K562 (cell line): Measurements from ENCODE around the gene COMP. TPM values are rescaled to one million over a fixed set of nuclear protein-coding genes. Genes with fewer than 3 reads are reported as not detected.

Experiments used
- BRCA1 ChIP-seq, 2 experiments: fragments of 450-650 bp in 1 of 2; sonication (generic) in 1 of 2; formaldehyde crosslinking in 1 of 2; IDR thresholded peaks; 2 replicates each; pipeline versions ENCODE4 v1.5.0 to v1.6.1; 2017 to 2020; ENCODE audit warnings: mild to moderate bottlenecking in 1 of 2, missing genetic modification reagents in 1 of 2
- CC2D1A ChIP-seq: fragments of 450-650 bp; IDR thresholded peaks from 2 replicates; pipeline ENCODE4 v1.6.1; 2017; ENCODE audit warnings: mild to moderate bottlenecking
- ELF2 ChIP-seq: fragments of 250-450 bp; sonication (Bioruptor Pico); IDR thresholded peaks from 2 replicates; pipeline ENCODE4 v1.5.0; 2021; ENCODE audit warnings: mild to moderate bottlenecking
- GABPA ChIP-seq: fragments of 200-800 bp; sonication (Bioruptor generic); conservative IDR thresholded peaks from 2 replicates; pipeline ENCODE4 v1.6.1; 2016; ENCODE audit warnings: low read depth, missing genetic modification characterization, missing compliant biosample characterization
- GTF2A2 ChIP-seq: IDR thresholded peaks from 2 replicates; pipeline ENCODE4 v1.6.1; 2016; ENCODE audit warnings: mild to moderate bottlenecking, missing genetic modification characterization, missing compliant biosample characterization
- HIVEP1 ChIP-seq: fragments of 250-450 bp; sonication (Bioruptor Pico); IDR thresholded peaks from 2 replicates; pipeline ENCODE4 v1.4.0; 2020; ENCODE audit warnings: mild to moderate bottlenecking
- LEF1 ChIP-seq: fragments of 450-650 bp; IDR thresholded peaks from 2 replicates; pipeline ENCODE4 v1.6.1; 2016; ENCODE audit warnings: mild to moderate bottlenecking
- MAZ ChIP-seq, 2 experiments: fragments of 450-650 bp in 1 of 2; sonication (generic) in 1 of 2; formaldehyde crosslinking; IDR thresholded peaks in 1 of 2; conservative IDR thresholded peaks in 1 of 2; 2 replicates each; pipeline versions ENCODE4 v1.4.0 to v1.5.0; 2020; ENCODE audit warnings: mild to moderate bottlenecking in 1 of 2, missing genetic modification reagents in 1 of 2
- NUFIP1 ChIP-seq: fragments of 450-650 bp; IDR thresholded peaks from 2 replicates; pipeline ENCODE4 v1.6.1; 2018; ENCODE audit not compliant: partially characterized antibody
- PHTF2 ChIP-seq: fragments of 250-450 bp; sonication (Bioruptor Pico); IDR thresholded peaks from 2 replicates; pipeline ENCODE4 v1.5.0; 2021; ENCODE audit warnings: mild to moderate bottlenecking
- RUNX1 ChIP-seq: sonication (generic); IDR thresholded peaks from 2 replicates; pipeline ENCODE4 v1.6.1; 2016; ENCODE audit warnings: antibody characterized with exemption, low read depth
- TAF7 ChIP-seq: fragments of 450-650 bp; IDR thresholded peaks from 2 replicates; pipeline ENCODE4 v1.6.1; 2016; ENCODE audit warnings: missing genetic modification characterization, missing compliant biosample characterization
- TBP ChIP-seq: optimal IDR thresholded peaks from 2 replicates; pipeline ENCODE3; 2011; ENCODE audit warnings: low read depth, low read length, improper control_type of control experiment
- U2AF1 ChIP-seq: fragments of 200-400 bp; formaldehyde crosslinking; optimal IDR thresholded peaks from 2 replicates; pipeline ENCODE3; 2017; ENCODE audit warnings: mild to moderate bottlenecking, low read depth, low read length, moderate library complexity
- U2AF2 ChIP-seq: fragments of 200-400 bp; formaldehyde crosslinking; optimal IDR thresholded peaks from 2 replicates; pipeline ENCODE3; 2017; ENCODE audit warnings: low read depth, mild to moderate bottlenecking, low read length
- ZC3H8 ChIP-seq: fragments of 450-650 bp; IDR thresholded peaks from 2 replicates; pipeline ENCODE4 v1.6.1; 2017
- ZNF140 ChIP-seq: fragments of 250-450 bp; sonication (Bioruptor Pico); IDR thresholded peaks from 2 replicates; pipeline ENCODE4 v1.8.0; 2021; ENCODE audit warnings: moderate library complexity, mild to moderate bottlenecking, inconsistent platforms
- ZNF431 ChIP-seq: sonication (generic); formaldehyde crosslinking; IDR thresholded peaks from 2 replicates; pipeline ENCODE4 v1.8.0; 2022; ENCODE audit warnings: mild to moderate bottlenecking, missing genetic modification reagents
- ZNF589 ChIP-seq: fragments of 200-800 bp; sonication (Bioruptor generic); IDR thresholded peaks from 2 replicates; pipeline ENCODE4 v1.6.1; 2016; ENCODE audit warnings: low read depth, missing genetic modification characterization, missing compliant biosample characterization
- ZNF707 ChIP-seq: fragments of 250-450 bp; sonication (Bioruptor Pico); conservative IDR thresholded peaks from 2 replicates; pipeline ENCODE4 v1.8.0; 2022; ENCODE audit warnings: inconsistent platforms, mild to moderate bottlenecking, moderate library complexity
- ZNF766 ChIP-seq: fragments of 200-800 bp; sonication (Bioruptor generic); conservative IDR thresholded peaks from 2 replicates; pipeline ENCODE4 v1.6.1; 2016; ENCODE audit warnings: missing genetic modification characterization, missing compliant biosample characterization
- polyA plus RNA-seq, 8 experiments: library from polyadenylated mRNA; depleted of rRNA in 4 of 8; stranded (reverse) in 5 of 8; unstranded in 3 of 8; fragments of >200 nt; fragmentation: Nextera tagmentation in 2 of 8; fragmentation: Illumina TruSeq in 1 of 8; extraction: Ambion mirVana in 2 of 8; extraction: Trizol in 1 of 8; gene quantifications; 2 replicates each; pipeline versions ENCODE4 v1.2.1 to v1.2.3, GENCODE V29; 2011 to 2014; ENCODE audit warnings: inconsistent platforms in 1 of 8, missing spikeins in 1 of 8
- total RNA-seq, 7 experiments: library from RNA; depleted of rRNA in 6 of 7; stranded (reverse); fragments of >200 nt in 6 of 7; fragmentation: Illumina TruSeq in 2 of 7; extraction: Trizol in 2 of 7; gene quantifications; 2 replicates each; pipeline versions ENCODE4 v1.2.1 to v1.2.3, GENCODE V29; 2011 to 2021; ENCODE audit warnings: low replicate concordance in 1 of 7
- TF ChIP-seq, protein P1 (sequence below): fragments of 250-450 bp; sonication (Bioruptor Pico); IDR thresholded peaks from 2 replicates; pipeline ENCODE4 v1.5.0; 2020; ENCODE audit warnings: mild to moderate bottlenecking
- TF ChIP-seq, protein P2 (sequence below): fragments of 250-450 bp; sonication (Bioruptor Pico); IDR thresholded peaks from 2 replicates; pipeline ENCODE4 v1.8.0; 2021; ENCODE audit warnings: moderate library complexity, mild to moderate bottlenecking, inconsistent platforms
- TF ChIP-seq, protein P3 (sequence below): fragments of 250-450 bp; sonication (Bioruptor Pico); IDR thresholded peaks from 2 replicates; pipeline ENCODE4 v1.6.1; 2021; ENCODE audit warnings: mild to moderate bottlenecking
- TF ChIP-seq, protein P4 (sequence below): IDR thresholded peaks from 2 replicates; pipeline ENCODE4 v1.6.1; 2014; ENCODE audit warnings: antibody characterized with exemption

COMP gene
- total and polyA plus RNA-seq, 9 of the 15 experiments (the other 6 are each of a cell fraction or from before 2014, with no cell fraction given), result 0.07 TPM; not detected in 8

DNA sequence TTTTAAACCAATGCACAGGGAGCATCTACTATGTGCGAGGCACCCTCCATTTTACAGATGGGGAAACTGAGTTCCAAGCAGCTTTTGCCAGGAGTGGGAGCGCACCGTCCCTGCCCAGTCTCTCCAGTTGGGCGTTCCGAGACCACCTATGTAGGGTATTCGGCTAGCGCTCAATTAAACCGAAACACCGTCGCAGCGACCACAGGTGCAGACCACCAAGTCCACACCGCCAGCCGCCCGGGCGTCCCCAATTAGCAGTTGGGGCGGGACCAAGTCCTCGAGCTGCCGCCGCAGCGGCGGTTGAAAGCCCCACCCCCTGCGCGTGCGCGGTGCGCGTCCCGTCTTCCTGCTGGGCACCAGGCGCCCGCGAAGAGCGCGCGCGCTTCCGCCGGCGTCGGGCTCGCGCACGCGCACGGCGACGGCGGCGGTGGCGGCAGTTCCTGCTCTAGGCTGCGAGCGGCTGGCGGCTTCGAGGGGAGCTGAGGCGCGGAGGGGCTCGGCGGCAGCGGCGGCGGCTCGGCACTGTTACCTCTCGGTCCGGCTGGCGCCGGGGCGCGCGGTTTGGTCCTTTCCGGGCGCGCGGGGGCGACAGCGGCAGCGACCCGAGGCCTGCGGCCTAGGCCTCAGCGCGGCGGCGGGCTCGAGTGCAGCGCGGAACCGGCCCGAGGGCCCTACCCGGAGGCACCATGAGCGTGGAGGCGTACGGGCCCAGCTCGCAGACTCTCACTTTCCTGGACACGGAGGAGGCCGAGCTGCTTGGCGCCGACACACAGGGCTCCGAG, 40.6 kb upstream of the COMP start, which contains the start of gene UPF1 (continued):
- TF ChIP-seq ZNF431 (CRISPR knock-in tag) (no peak; the same call in none of the 2 replicates), RUNX1 (no peak), PHTF2 (CRISPR knock-in tag) (no peak), ELF2 (CRISPR knock-in tag) (peak; percentile 19; the same call in 1 of the 2 replicates), ZNF766 (CRISPR knock-in tag) (peak; percentile 86), GTF2A2 (tag) (no peak), U2AF2 (no peak), ZNF140 (no peak), ZNF589 (CRISPR knock-in tag) (no peak), TBP (peak; percentile 78), CC2D1A (no peak), ZNF707 (CRISPR knock-in tag) (no peak), HIVEP1 (CRISPR knock-in tag) (no peak), MAZ (CRISPR knock-in tag; conservative IDR thresholded peaks at IDR 0.05 in 1 of 2, IDR thresholded peaks at IDR 0.05 in 1 of 2) (peak in 1 of 2 experiments; percentile 77; a peak in 2 of 4 replicates), GABPA (tag) (no peak; the same call in 1 of the 2 replicates), BRCA1 (IDR thresholded peaks at IDR 0.05) (no peak), BRCA1 (CRISPR knock-in tag; IDR thresholded peaks at IDR 0.05) (no peak), LEF1 (no peak), U2AF1 (peak; percentile 14), NUFIP1 (no peak), ZC3H8 (no peak), TAF7 (no peak)
- TF ChIP-seq, protein P1, sequence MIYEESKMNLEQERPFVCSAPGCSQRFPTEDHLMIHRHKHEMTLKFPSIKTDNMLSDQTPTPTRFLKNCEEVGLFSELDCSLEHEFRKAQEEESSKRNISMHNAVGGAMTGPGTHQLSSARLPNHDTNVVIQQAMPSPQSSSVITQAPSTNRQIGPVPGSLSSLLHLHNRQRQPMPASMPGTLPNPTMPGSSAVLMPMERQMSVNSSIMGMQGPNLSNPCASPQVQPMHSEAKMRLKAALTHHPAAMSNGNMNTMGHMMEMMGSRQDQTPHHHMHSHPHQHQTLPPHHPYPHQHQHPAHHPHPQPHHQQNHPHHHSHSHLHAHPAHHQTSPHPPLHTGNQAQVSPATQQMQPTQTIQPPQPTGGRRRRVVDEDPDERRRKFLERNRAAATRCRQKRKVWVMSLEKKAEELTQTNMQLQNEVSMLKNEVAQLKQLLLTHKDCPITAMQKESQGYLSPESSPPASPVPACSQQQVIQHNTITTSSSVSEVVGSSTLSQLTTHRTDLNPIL (CRISPR knock-in tag), result no peak
- TF ChIP-seq, protein P2, sequence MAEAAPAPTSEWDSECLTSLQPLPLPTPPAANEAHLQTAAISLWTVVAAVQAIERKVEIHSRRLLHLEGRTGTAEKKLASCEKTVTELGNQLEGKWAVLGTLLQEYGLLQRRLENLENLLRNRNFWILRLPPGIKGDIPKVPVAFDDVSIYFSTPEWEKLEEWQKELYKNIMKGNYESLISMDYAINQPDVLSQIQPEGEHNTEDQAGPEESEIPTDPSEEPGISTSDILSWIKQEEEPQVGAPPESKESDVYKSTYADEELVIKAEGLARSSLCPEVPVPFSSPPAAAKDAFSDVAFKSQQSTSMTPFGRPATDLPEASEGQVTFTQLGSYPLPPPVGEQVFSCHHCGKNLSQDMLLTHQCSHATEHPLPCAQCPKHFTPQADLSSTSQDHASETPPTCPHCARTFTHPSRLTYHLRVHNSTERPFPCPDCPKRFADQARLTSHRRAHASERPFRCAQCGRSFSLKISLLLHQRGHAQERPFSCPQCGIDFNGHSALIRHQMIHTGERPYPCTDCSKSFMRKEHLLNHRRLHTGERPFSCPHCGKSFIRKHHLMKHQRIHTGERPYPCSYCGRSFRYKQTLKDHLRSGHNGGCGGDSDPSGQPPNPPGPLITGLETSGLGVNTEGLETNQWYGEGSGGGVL (CRISPR knock-in tag), result no peak
- TF ChIP-seq, protein P3, sequence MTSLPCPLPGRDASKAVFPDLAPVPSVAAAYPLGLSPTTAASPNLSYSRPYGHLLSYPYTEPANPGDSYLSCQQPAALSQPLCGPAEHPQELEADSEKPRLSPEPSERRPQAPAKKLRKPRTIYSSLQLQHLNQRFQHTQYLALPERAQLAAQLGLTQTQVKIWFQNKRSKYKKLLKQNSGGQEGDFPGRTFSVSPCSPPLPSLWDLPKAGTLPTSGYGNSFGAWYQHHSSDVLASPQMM (CRISPR knock-in tag), result no peak
- TF ChIP-seq, protein P4, sequence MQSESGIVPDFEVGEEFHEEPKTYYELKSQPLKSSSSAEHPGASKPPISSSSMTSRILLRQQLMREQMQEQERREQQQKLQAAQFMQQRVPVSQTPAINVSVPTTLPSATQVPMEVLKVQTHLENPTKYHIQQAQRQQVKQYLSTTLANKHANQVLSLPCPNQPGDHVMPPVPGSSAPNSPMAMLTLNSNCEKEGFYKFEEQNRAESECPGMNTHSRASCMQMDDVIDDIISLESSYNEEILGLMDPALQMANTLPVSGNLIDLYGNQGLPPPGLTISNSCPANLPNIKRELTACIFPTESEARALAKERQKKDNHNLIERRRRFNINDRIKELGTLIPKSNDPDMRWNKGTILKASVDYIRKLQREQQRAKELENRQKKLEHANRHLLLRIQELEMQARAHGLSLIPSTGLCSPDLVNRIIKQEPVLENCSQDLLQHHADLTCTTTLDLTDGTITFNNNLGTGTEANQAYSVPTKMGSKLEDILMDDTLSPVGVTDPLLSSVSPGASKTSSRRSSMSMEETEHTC, result no peak
